ENCODE results near the gene TRAF2.
A peak's percentile ranks its signal among the peaks of the same experiment; 100 is the strongest.
"Not testable (repeated sequence)": the region's sequence is repeated elsewhere in the genome, so short reads cannot be mapped to it uniquely, and the experiment has no call there.

TRAF2 gene, protein sequence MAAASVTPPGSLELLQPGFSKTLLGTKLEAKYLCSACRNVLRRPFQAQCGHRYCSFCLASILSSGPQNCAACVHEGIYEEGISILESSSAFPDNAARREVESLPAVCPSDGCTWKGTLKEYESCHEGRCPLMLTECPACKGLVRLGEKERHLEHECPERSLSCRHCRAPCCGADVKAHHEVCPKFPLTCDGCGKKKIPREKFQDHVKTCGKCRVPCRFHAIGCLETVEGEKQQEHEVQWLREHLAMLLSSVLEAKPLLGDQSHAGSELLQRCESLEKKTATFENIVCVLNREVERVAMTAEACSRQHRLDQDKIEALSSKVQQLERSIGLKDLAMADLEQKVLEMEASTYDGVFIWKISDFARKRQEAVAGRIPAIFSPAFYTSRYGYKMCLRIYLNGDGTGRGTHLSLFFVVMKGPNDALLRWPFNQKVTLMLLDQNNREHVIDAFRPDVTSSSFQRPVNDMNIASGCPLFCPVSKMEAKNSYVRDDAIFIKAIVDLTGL

DNA sequence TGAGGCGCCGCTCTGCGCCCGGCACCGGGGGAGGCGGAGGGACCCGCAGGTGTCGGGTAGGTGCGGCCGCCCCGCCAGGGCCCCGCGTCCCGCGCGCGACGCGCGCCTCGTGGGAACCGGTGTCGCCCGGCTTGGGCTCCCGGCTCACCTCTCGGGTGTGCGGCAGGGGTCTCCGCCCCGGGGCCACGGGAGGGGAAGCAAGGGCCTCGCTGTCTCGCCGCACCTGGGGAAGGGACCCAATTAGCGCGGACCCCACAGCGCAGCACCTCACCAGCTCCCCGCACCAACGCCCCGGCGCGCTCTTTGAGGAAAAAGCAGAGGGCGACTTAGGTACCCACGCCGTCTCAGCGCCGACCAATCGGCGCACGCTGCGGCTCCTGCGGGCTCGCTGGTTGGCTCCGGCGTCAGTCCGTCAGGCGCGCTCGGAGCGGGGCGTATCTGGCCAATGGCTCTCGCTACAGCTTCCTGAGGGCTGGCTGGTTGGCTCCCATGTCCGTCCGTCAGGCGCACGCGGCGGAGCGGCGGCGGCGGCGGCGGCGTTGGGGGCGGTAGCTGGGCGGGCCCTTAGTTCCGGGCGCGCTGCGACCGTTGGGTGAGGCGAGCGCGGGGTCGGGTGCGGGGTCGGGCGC lies at the start of gene TRAF2:
TRAF2 (plus strand) TSS at position 567 of the 629 bp plus-strand sequence. CDS start 12,225 bp downstream, outside the sequence.
- DNase-seq: peak; percentile 94

DNA sequence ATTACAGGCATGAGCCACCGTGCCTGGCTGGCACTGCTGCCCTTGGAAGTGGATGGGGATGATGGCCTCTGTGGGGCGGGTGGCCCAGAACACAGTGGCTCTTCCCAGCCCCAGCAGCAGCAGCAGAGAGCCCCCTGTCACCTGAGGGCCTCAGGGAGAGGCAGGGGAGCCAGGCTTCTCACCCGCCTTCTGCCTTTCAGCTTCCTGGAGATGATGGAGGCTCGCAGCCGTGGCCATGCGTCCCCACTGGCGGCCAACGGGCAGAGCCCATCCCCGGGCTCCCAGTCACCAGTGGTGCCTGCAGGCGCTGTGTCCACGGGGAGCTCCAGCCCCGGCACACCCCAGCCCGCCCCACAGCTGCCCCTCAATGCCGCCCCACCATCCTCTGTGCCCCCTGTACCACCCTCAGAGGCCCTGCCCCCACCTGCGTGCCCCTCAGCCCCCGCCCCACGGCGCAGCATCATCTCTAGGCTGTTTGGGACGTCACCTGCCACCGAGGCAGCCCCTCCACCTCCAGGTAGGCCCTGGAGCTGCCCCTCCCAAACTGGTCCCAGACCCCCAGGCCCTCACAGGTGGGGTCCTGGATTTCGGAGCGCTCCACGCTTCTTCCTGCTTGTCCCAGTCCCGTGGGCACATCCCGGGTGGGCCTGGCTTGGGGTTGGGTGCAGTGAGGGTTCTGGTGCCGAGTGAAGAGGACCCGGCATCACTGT lies 49.0 kb upstream of the TRAF2 start:
- DNase-seq: no peak

DNA sequence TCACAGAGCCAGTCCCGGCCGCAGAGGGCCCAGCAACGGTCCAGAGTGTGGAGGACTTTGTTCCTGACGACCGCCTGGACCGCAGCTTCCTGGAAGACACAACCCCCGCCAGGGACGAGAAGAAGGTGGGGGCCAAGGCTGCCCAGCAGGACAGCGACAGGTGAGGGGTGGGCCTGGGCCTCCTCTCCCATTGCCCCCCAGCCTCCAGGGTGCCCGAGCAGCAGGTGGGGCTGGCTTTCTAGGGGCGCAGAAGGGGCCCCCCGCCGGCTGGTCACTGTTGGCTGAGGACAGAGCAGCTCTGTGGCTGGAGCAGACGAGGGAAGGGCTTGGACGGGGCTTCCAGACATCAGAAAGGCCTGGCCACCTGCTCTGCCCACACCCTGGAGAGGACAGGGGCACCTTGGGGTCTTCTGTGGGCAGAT lies 48.4 kb upstream of the TRAF2 start:
- DNase-seq: not testable (repeated sequence)

DNA sequence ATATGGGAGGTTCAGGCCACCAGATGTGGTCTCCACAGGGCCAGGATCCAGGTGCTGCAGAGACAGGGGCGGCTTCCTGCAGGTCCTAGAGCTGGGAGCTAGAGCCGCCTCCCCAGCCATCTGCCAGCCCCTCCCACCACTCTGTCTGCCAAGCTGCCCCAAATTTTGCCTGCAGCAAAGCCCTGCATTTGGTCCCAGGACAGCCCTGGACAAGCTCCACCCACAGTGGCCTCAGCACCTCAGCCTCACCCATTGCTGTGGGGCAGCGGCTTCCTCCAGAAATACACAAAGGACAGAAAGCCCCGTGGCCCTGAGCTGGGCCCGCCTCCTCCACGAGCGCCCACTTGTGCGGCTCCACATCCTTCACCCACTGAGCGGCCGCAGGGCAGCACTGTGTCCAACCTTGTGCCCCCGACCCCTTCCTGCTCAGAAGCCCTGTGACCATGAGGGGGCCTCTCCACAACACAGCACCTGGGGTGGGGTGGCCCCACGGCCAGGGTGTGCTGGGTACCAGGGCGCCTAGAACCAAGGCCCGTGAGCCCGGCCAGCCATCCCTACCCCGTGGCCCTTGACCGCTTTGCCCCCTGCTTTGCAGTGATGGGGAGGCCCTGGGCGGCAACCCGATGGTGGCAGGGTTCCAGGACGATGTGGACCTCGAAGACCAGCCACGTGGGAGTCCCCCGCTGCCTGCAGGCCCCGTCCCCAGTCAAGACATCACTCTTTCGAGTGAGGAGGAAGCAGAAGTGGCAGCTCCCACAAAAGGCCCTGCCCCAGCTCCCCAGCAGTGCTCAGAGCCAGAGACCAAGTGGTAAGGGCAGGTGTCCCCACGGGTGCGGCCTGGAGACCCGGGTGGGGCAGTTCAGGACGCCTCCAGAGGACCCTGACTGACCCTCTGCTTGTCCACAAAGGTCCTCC lies 47.7 kb upstream of the TRAF2 start:
- no peak for DNase-seq

DNA sequence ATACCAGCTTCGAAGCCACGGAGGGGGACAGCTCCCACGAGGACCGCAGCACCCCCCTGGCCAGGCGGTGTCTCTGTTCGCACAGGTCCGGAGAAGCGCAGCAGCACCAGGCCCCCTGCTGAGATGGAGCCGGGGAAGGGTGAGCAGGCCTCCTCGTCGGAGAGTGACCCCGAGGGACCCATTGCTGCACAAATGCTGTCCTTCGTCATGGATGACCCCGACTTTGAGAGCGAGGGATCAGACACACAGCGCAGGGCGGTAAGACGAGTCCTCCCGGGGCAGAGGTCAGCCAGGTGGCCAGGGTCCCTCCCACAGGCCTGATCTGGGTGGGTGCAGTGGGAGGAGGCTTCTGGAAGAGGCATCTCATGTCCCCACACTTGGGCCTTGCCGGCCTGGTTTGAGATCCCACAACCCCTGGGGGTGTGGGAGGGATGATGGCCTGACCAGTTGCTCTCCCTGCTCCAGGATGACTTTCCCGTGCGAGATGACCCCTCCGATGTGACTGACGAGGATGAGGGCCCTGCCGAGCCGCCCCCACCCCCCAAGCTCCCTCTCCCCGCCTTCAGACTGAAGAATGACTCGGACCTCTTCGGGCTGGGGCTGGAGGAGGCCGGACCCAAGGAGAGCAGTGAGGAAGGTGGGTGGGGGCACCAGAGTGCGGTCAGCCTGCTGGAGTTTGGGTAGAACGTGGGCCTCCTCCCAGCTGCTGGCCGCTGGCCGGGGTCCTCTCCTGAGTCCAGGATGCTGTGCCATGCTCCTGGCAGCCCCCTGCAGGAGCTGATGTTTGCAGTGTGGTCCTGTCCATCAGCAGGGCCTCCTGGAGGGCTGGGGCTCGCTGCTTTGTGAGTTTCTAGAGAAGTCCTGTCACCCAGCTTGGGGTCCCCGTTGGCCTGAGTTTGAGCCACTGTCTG lies 46.8 kb upstream of the TRAF2 start:
- no peak for DNase-seq

DNA sequence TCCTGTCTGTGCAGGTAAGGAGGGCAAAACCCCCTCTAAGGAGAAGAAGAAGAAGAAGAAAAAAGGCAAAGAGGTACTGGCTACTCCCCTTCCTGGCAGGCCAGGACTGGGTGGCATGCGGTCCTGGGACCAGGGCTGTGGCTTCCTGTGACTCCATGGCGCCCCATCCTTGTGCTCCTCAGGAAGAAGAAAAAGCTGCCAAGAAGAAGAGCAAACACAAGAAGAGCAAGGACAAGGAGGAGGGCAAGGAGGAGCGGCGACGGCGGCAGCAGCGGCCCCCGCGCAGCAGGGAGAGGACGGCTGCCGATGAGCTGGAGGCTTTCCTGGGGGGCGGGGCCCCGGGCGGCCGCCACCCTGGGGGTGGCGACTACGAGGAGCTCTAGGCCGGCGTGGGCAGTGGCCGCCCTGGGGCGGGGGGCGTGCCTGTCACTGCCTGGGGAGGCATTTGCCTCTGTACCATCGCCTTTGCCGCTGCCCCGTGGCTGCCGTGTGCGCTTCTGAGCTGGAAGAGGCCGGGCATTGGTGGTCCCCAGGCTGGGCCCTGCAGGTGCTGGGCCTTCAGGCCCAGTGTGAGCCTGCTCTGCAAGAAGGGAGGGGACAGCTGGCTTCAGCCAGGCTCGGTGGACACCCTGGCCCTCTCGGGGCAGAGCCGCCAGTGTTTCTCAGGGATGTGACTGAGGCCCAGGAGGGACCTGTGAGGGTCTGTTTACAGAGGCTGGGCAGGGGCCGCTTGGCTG lies 46.0 kb upstream of the TRAF2 start:
- DNase-seq: no peak

DNA sequence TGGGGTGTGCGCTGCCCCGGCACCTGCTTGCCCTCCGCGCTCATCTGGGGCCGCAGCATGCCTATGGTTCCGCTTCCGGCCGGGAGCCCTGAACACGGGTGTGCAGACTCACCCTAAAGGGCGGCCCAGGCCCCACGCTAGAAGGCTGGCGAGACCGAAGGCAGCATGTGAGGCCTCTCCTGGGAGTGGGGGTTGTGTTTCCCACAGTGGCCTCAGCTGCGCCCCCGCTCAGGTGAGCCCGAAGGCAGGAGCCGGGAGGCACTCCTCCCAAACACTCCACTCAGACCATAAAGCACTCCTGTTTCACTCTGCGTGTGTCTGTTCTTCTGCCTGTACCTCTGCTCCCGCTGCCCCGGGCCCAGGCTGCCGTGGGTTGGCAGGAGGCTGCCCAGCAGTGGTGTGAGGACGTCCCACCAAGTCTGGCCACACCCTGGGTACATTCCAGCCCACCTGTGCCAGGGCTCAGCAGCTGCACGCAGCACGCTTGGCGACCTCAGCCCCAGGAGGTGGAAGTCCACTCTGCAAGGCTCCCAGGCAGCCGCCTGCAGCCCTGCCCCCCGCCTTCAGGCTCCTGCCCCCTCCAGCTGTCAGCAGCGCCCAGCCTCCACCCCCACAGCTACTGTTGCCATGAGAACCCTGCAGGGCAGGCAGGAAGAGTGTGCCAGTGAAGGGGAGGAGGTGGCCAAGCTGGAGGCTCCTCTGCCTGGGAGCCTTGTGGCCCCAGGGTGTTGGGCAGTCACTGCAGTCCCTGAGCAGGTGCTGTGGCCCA lies 45.3 kb upstream of the TRAF2 start:
- no peak for DNase-seq

DNA sequence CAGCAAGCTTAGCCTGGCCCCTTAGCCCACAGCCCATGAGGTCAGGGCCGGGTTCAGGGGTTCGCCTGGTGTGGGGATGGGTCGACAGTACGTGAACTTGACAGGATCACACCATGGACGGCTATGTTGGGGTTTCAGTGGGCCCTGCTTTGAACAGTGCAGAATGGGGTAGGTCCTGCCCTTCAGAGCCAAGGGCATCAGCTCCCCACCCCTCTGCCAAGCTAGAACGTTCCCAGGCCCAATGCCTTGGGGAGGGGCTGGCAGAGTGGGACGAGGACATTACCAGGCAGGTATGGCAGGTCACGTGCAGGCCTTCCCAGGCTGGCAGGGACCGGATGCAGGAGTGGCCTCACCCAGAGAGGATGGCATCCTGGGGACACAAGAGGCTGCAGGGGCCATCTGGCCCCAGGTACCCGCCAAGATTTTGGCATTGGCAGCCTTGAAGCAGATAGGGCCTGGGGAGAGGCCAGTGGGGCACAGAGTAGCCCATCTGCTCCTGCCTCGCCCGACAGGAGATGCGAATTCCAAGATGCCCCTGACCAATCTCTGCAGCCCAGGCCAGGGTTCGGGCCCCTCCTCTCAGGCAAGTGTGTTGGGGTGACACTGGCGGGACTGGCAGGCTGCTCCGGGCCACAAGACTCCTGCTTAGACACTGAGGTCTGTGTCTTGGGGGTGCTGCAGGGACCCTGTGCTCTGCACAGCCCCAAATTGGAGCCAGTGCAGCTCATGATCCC lies 44.5 kb upstream of the TRAF2 start:
- DNase-seq: not testable (repeated sequence)

DNA sequence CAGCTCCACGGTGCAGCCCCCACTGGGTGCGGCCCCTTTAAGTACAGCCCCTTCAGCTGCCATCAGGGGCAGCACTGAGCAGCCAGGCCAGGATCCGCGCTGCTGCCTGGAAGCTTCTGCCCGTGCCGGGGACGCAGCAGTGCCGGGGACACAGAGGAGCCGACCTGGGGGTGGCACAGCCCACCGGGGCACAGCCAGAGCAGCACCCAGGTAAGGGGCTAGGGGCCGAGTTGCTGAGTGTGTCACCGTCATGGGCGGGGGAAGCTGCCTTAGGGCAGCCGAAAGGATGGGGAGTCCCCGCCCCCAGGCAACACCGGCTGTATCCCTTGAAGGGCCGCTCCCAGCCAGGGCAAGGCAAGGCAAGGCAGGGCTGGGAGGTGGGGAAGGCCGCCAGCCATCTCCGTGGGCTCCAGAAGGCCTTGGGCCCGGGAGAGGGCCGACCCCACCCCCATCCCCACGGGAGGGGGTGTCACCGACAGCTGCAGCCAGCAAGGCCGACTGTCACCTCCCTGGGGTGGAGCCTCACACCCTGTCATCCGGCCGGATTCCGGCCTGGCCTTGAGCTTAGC lies 43.9 kb upstream of the TRAF2 start, which contains the start of gene AJM1:
AJM1 (plus strand) TSS at position 99 of the 569 bp plus-strand sequence. CDS start 1,937 bp downstream, outside the sequence.
- DNase-seq: peak; percentile 81

DNA sequence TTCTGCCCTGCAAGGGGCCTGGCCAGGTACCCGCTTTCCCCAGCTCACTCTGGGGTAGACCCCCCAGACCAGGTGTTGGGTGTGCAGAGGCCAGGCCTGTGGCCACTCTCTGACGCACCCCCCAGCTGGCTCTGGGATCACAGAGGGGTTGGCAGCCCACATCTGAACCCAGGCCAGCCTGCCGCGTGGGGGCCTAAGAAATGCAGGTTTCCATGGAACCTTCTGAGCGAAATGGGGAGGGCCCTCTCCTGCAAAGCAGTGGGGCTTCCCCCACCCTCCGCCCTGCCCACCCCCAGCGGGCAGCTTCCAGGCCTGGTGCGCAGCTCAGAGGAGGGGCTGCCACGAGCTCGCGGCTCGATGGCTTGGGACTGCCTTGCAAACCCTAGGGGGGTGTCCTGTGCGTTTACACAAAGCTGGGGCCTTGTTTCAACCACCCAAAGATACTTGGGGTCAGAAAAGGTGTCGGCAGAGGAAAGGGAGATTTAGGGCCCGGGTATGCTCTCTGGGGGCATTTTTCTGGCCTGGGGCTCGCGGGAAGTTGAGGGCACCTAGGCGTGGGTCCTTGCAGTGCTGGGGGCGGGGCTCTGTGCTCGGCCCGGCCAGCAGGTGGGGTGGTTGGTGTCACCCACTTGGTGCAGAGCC lies 43.0 kb upstream of the TRAF2 start:
- DNase-seq: not testable (repeated sequence)

DNA sequence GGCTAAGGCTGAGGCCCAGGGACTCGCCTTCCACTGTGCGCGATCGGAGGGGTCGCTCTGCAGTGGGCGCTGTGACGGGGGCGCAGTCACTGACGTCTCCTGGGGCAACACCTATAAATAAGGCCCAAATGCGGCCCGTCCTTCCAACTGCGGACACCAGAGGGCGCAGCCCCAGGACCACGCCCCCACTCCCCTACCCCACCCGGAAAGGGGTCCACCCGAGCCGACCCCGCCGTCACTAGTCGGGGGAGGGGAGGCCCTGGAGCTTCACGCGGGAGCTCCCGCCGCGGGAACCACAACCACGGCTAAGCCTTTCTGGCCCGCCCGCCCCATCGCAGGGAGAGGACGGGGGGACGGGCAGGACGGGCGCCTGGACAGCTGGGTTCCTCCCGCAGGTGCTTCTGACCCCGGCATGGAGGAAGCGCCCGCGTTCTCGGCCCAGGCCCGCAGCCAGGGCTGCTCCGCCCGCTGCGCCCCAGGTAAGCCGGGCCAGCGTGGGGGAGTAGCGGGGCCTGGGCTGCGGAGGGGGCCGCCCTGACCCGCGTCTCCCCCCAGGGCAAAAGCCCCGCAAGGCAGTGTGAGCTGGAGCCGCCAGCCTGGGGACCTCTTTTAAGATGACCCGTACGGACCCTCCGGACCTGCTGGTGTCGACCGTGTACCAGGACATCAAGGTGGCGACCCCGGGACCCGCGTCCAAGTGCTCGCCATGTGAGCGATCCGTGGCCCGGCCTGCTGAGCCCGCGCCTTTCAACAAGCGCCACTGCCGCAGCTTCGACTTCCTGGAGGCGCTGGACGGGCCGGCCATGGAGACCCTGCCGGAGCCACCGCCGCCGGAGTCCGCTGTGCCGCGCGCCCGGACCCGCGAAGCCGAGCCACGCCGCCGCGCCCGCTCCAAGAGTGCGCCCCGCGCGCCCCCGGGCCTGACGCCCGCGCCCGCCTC lies 42.2 kb upstream of the TRAF2 start:
- DNase-seq: not testable (repeated sequence)

DNA sequence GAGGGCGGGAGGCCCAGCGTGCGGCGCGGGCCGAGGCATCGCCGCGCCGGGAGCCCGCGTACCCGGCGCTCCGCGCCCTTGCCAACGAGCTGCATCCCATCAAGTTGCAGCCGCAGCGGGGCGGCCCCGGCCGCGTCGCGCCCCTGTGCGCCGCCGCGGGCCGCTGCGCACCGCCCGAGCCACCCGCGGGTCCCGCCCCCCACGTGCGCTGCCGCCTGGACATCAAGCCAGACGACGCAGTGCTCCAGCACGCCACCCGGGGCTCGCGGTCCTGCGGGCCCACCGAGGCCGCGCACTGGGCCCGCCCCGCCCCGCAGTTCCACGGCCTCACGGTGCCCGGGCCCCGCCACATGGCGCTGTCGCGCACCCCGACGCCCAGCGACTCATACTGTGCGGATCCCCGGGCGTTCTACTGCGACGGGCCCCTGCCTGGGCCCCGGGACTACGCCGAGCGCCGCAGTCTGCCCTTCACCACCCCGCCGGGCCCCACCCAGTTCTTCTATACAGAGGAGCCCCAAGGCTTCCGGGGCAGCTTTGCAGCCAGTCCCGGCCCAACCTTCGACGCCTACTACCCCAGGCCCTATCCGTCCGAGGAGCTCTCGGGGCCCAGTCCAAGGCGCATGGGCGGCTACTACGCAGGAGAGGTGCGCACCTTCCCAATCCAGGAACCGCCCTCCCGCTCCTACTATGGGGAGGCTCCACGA lies 41.4 kb upstream of the TRAF2 start:
- DNase-seq: no peak

DNA sequence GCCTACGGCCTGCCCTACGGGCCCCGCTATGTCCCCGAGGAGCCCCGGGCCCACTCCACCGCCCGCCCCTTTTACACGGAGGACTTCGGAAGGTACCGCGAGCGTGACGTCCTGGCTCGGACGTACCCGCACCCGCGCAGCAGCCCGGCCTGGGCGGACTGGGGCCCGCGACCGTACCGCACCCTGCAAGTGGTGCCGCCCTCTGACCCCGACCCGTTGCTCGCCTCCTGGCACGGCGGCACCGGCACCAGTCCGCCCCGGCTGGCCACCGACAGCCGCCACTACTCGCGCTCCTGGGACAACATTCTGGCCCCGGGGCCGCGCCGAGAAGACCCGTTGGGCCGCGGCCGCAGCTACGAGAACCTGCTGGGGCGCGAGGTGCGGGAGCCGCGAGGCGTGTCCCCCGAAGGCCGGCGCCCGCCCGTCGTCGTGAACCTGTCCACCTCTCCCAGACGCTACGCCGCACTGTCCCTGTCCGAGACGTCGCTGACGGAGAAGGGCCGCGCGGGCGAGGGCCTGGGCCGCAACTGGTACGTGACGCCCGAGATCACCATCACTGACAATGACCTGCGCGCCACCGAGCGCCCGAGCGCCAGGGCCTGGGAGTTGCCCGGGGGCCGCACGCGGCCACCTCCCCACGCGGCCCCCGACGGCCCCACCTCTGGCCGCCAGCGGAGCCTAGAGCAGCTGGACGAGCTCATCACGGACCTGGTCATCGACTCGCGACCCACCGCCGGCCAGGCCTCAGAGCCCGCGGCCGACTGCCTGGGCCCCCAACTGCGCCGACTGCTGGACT lies 40.7 kb upstream of the TRAF2 start:
- DNase-seq: no peak

DNA sequence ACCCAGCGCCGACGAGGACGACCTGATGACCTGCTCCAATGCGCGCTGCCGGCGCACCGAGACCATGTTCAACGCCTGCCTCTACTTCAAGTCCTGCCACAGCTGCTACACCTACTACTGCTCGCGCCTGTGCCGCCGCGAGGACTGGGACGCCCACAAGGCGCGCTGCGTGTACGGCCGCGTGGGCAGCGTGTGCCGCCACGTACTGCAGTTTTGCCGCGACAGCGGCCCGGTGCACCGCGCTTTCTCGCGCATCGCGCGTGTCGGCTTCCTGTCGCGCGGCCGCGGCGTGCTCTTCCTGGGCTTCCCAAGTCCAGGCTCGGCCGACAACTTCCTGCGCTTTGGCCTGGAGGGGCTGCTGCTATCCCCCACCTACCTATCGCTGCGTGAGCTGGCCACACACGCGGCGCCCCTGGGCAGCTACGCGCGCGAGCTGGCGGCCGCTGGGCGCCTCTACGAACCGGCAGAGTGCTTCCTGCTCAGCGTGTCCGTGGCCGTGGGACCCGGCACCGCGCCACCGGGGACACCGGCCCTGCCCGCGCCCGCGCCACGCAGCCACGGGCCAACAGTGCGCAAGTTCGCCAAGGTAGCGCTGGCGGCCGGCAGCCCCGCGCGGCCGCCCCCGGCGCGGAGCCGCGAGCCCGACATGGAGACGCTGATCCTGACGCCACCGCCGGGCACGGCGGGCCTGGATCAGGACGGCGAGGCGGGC lies 39.8 kb upstream of the TRAF2 start:
- DNase-seq: no peak

All from KG1 (cell line).